Measurements from ENCODE around the gene DNAI2. TPM values are rescaled to one million over a fixed set of nuclear protein-coding genes. Genes with fewer than 3 reads are reported as not detected.

DNAI2 gene
- polyA plus RNA-seq, 4 donors = 0.12 to 0.27 (median 0.16) TPM

GRCh38 chr17:74335529-74336062, 61.6 kb downstream of the DNAI2 start:
- DNase-seq (ENCODE audit: low read depth in 4 of 4, low spot score in 2 of 4) = no peak

- DNase-seq (ENCODE audit: low read depth in 4 of 4, low spot score in 2 of 4) = no peak
Measured at GRCh38 chr17:74336307-74336706, 62.3 kb downstream of the DNAI2 start.

- no peak for DNase-seq (ENCODE audit: low read depth in 4 of 4, low spot score in 2 of 4)
Measured at GRCh38 chr17:74337834-74338500, 63.9 kb downstream of the DNAI2 start.

- DNase-seq (ENCODE audit: low read depth in 4 of 4, low spot score in 2 of 4) = no peak
Measured at GRCh38 chr17:74339537-74340195, 65.6 kb downstream of the DNAI2 start.

- no peak for DNase-seq (ENCODE audit: low read depth in 4 of 4, low spot score in 2 of 4)
Measured at GRCh38 chr17:74340470-74341023, 66.5 kb downstream of the DNAI2 start.

- no peak for DNase-seq (ENCODE audit: low read depth in 4 of 4, low spot score in 2 of 4)
Measured at GRCh38 chr17:74342224-74342623, 68.2 kb downstream of the DNAI2 start.

GRCh38 chr17:74343121-74343520, 69.1 kb downstream of the DNAI2 start:
- no peak for DNase-seq (ENCODE audit: low read depth in 4 of 4, low spot score in 2 of 4)

GRCh38 chr17:74343526-74344284, 69.7 kb downstream of the DNAI2 start:
- DNase-seq (ENCODE audit: low read depth in 4 of 4, low spot score in 2 of 4) = no peak

GRCh38 chr17:74344658-74345057, 70.6 kb downstream of the DNAI2 start:
- no peak for DNase-seq (ENCODE audit: low read depth in 4 of 4, low spot score in 2 of 4)

- no peak for DNase-seq (ENCODE audit: low read depth in 4 of 4, low spot score in 2 of 4)
Measured at GRCh38 chr17:74345433-74346241, 71.6 kb downstream of the DNAI2 start.

GRCh38 chr17:74347646-74348045, 73.6 kb downstream of the DNAI2 start:
- DNase-seq (ENCODE audit: low read depth in 4 of 4, low spot score in 2 of 4) = no peak

GRCh38 chr17:74349120-74349519, 75.1 kb downstream of the DNAI2 start:
- no peak for DNase-seq (ENCODE audit: low read depth in 4 of 4, low spot score in 2 of 4)

- no peak for DNase-seq (ENCODE audit: low read depth in 4 of 4, low spot score in 2 of 4)
Measured at GRCh38 chr17:74350486-74350885, 76.5 kb downstream of the DNAI2 start.

GRCh38 chr17:74351552-74352210, 77.6 kb downstream of the DNAI2 start:
- DNase-seq (ENCODE audit: low read depth in 4 of 4, low spot score in 2 of 4) = no peak

GRCh38 chr17:74353446-74354060, 79.5 kb downstream of the DNAI2 start:
- DNase-seq (ENCODE audit: low read depth in 4 of 4, low spot score in 2 of 4) = no peak

GRCh38 chr17:74354123-74354522, 80.1 kb downstream of the DNAI2 start:
- DNase-seq (ENCODE audit: low read depth in 4 of 4, low spot score in 2 of 4) = no peak

- DNase-seq (ENCODE audit: low read depth in 4 of 4, low spot score in 2 of 4) = no peak
Measured at GRCh38 chr17:74354561-74354960, 80.5 kb downstream of the DNAI2 start.

- DNase-seq (ENCODE audit: low read depth in 4 of 4, low spot score in 2 of 4) = no peak
Measured at GRCh38 chr17:74355065-74355464, 81.0 kb downstream of the DNAI2 start.

Data from left renal cortex interstitium (tissue), 4 donors.